HEK293 (cell line): Measurements from ENCODE around the gene FLNA.
"Not testable (repeated sequence)": the region's sequence is repeated elsewhere in the genome, so short reads cannot be mapped to it uniquely, and the experiment has no call there.

Experiments
- CTCF ChIA-PET: fragments of 350-600 bp; formaldehyde crosslinking; extraction: SDS; loops from one replicate; lab custom pipeline; 2021; ENCODE audit warnings: antibody characterized with exemption; lab: Yijun Ruan, JAX
- POLR2A ChIA-PET: fragments of 300-600 bp; formaldehyde crosslinking; extraction: SDS; loops from one replicate; lab custom pipeline; 2020; ENCODE audit warnings: antibody characterized with exemption, inconsistent platforms; lab: Yijun Ruan, JAX
- H3K27ac ChIP-seq: fragments of 200-500 bp; sonication (Bioruptor generic); 2 replicates; pipeline ENCODE4 v1.5.1; 2014; ENCODE audit warnings: low read depth, low read length, control low read depth, inconsistent platforms; ENCODE audit errors: extremely low read depth
- H3K36me3 ChIP-seq, 2 experiments: fragments of 200-500 bp in 1 of 2; sonication (Bioruptor generic) in 1 of 2; 1 replicate in 1 of 2; 2 replicates in 1 of 2; pipeline ENCODE4 v1.5.1; 2014 to 2017; ENCODE audit warnings: inconsistent platforms in 2 of 2, low read length in 2 of 2; ENCODE audit not compliant: control insufficient read depth in 2 of 2, insufficient read depth in 1 of 2
- H3K4me1 ChIP-seq: fragments of 200-500 bp; sonication (Bioruptor generic); 2 replicates; pipeline ENCODE4 v1.5.1; 2014; ENCODE audit warnings: mild to moderate bottlenecking, low read length, inconsistent platforms; ENCODE audit not compliant: control insufficient read depth, insufficient read depth
- H3K4me3 ChIP-seq: 2 replicates; pipeline ENCODE4 v1.5.1; 2011; ENCODE audit warnings: low read depth, mild to moderate bottlenecking, control low read depth, low read length, moderate library complexity
- H3K9me3 ChIP-seq: fragments of 200-500 bp; sonication (Bioruptor generic); 2 replicates; pipeline ENCODE4 v1.5.1; 2014; ENCODE audit warnings: low read depth, low read length, inconsistent platforms; ENCODE audit not compliant: control insufficient read depth, insufficient read depth
- AEBP2 ChIP-seq: fragments of 450-650 bp; formaldehyde crosslinking; IDR thresholded peaks from 2 replicates; pipeline ENCODE4 v1.5.1; 2016; ENCODE audit warnings: missing biosample characterization, missing genetic modification characterization, borderline replicate concordance
- GLIS1 ChIP-seq: fragments of 450-650 bp; formaldehyde crosslinking; IDR thresholded peaks from 2 replicates; pipeline ENCODE4 v1.5.1; 2016; ENCODE audit warnings: missing biosample characterization, missing genetic modification characterization
- REST ChIP-seq: fragments of 450-650 bp; formaldehyde crosslinking; IDR thresholded peaks from 2 replicates; pipeline ENCODE4 v1.5.1; 2016; ENCODE audit warnings: missing biosample characterization, missing genetic modification characterization
- TRIM28 ChIP-seq: IDR thresholded peaks from 2 replicates; pipeline ENCODE4 v1.6.1; 2011; ENCODE audit warnings: low read length, control low read depth, borderline replicate concordance
- ZBTB11 ChIP-seq: fragments of 450-650 bp; formaldehyde crosslinking; conservative IDR thresholded peaks from 2 replicates; pipeline ENCODE4 v1.5.1; 2016; ENCODE audit warnings: low read depth, missing biosample characterization, missing genetic modification characterization
- ZBTB7A ChIP-seq: fragments of 450-650 bp; formaldehyde crosslinking; IDR thresholded peaks from 2 replicates; pipeline ENCODE4 v1.5.1; 2016; ENCODE audit warnings: low read depth, missing biosample characterization, missing genetic modification characterization
- ZBTB8A ChIP-seq: fragments of 450-650 bp; formaldehyde crosslinking; IDR thresholded peaks from 2 replicates; pipeline ENCODE4 v1.5.1; 2016; ENCODE audit warnings: missing biosample characterization, missing genetic modification characterization
- ZNF138 ChIP-seq: fragments of 450-650 bp; formaldehyde crosslinking; IDR thresholded peaks from 2 replicates; pipeline ENCODE4 v1.5.1; 2016; ENCODE audit warnings: missing biosample characterization, missing genetic modification characterization, borderline replicate concordance
- ZNF18 ChIP-seq: fragments of 450-650 bp; formaldehyde crosslinking; IDR thresholded peaks from 2 replicates; pipeline ENCODE4 v1.5.1; 2016; ENCODE audit warnings: missing biosample characterization, missing genetic modification characterization
- ZNF202 ChIP-seq: fragments of 450-650 bp; formaldehyde crosslinking; IDR thresholded peaks from 2 replicates; pipeline ENCODE4 v1.5.1; 2016; ENCODE audit warnings: missing biosample characterization, missing genetic modification characterization, borderline replicate concordance
- ZNF214 ChIP-seq: fragments of 450-650 bp; formaldehyde crosslinking; IDR thresholded peaks from 2 replicates; pipeline ENCODE4 v1.5.1; 2017; ENCODE audit warnings: missing biosample characterization, mild to moderate bottlenecking, missing genetic modification characterization, borderline replicate concordance
- ZNF266 ChIP-seq: fragments of 450-650 bp; formaldehyde crosslinking; IDR thresholded peaks from 2 replicates; pipeline ENCODE4 v1.5.1; 2016; ENCODE audit warnings: missing biosample characterization, missing genetic modification characterization, low read depth
- ZNF426 ChIP-seq: fragments of 450-650 bp; formaldehyde crosslinking; IDR thresholded peaks from 2 replicates; pipeline ENCODE4 v1.5.1; 2017; ENCODE audit warnings: missing biosample characterization, missing genetic modification characterization, mild to moderate bottlenecking, inconsistent platforms, moderate library complexity
- ZNF433 ChIP-seq: fragments of 450-650 bp; formaldehyde crosslinking; IDR thresholded peaks from 2 replicates; pipeline ENCODE4 v1.5.1; 2016; ENCODE audit warnings: missing biosample characterization, missing genetic modification characterization, low read depth
- ZNF473 ChIP-seq: fragments of 450-650 bp; formaldehyde crosslinking; IDR thresholded peaks from 2 replicates; pipeline ENCODE4 v1.5.1; 2017; ENCODE audit warnings: missing biosample characterization, missing genetic modification characterization
- ZNF529 ChIP-seq: fragments of 450-650 bp; formaldehyde crosslinking; IDR thresholded peaks from 2 replicates; pipeline ENCODE4 v1.5.1; 2017; ENCODE audit warnings: missing genetic modification characterization, missing biosample characterization; ENCODE audit not compliant: insufficient replicate concordance
- ZNF548 ChIP-seq: fragments of 450-650 bp; formaldehyde crosslinking; IDR thresholded peaks from 2 replicates; pipeline ENCODE4 v1.5.1; 2016; ENCODE audit warnings: missing biosample characterization, missing genetic modification characterization
- ZNF558 ChIP-seq: fragments of 450-650 bp; formaldehyde crosslinking; IDR thresholded peaks from 2 replicates; pipeline ENCODE4 v1.5.1; 2016; ENCODE audit warnings: missing biosample characterization, missing genetic modification characterization
- ZNF580 ChIP-seq: fragments of 450-650 bp; formaldehyde crosslinking; IDR thresholded peaks from 2 replicates; pipeline ENCODE4 v1.5.1; 2016; ENCODE audit warnings: missing biosample characterization, missing genetic modification characterization
- ZNF623 ChIP-seq: fragments of 450-650 bp; formaldehyde crosslinking; IDR thresholded peaks from 2 replicates; pipeline ENCODE4 v1.5.1; 2016; ENCODE audit warnings: missing biosample characterization, missing genetic modification characterization

FLNA gene

GRCh38 chrX:154304846-154305245, 69.6 kb downstream of the FLNA start:
- no peaks in the 10 kb centered on the region for H3K36me3 ChIP-seq
- no peaks in the 10 kb centered on the region for H3K9me3 ChIP-seq
- POLR2A ChIA-PET: no interaction called here
- CTCF ChIA-PET: interaction anchor here (0.5 to 0.9 kb wide), 3 partner anchors 9 to 230 kb away, joined by 3 to 4 read pairs (median 3); no protein-coding TSS in a partner anchor
- no peak overlapping the region for H3K27ac ChIP-seq
- TF ChIP-seq TRIM28 (no peak), GLIS1 (tag by site-specific recombination) (no peak), ZNF473 (tag by site-specific recombination) (no peak), ZNF214 (no peak), ZNF529 (tag by site-specific recombination) (no peak), ZBTB7A (no peak), ZNF548 (tag by site-specific recombination) (no peak)
- H3K4me3 ChIP-seq: no peak overlapping the region
- no peaks in the 10 kb centered on the region for H3K4me1 ChIP-seq

GRCh38 chrX:154303476-154303875, 71.0 kb downstream of the FLNA start:
- no peaks in the 10 kb centered on the region for H3K36me3 ChIP-seq
- no peak overlapping the region for H3K4me3 ChIP-seq
- no peaks in the 10 kb centered on the region for H3K4me1 ChIP-seq
- CTCF ChIA-PET: no interaction called here
- no peak overlapping the region for H3K27ac ChIP-seq
- H3K9me3 ChIP-seq: no peaks in the 10 kb centered on the region
- no peak for TF ChIP-seq REST (tag by site-specific recombination)
- TF ChIP-seq GLIS1 (tag by site-specific recombination): 0 out of 2 replicates have a peak, but pooled peaks have one; percentile 7
- POLR2A ChIA-PET: no interaction called here

- H3K9me3 ChIP-seq, H3K36me3 ChIP-seq, POLR2A ChIA-PET, H3K27ac ChIP-seq, CTCF ChIA-PET, H3K4me3 ChIP-seq, H3K4me1 ChIP-seq: not testable (repeated sequence)
- TF ChIP-seq ZNF18 (tag by site-specific recombination): 0 out of 2 replicates have a peak, but pooled peaks have one; percentile 53
- TF ChIP-seq ZNF138: peak; percentile 72; the same call in 1 of the 2 replicates
- TF ChIP-seq ZNF202 (tag by site-specific recombination): peak; percentile 90; the same call in 1 of the 2 replicates
- peak; percentile 98 for TF ChIP-seq ZNF426 (tag by site-specific recombination)
- TF ChIP-seq ZNF623 (tag by site-specific recombination): peak; percentile 83
- peak; percentile 78 for TF ChIP-seq ZNF580 (tag by site-specific recombination)
- peak; percentile 92 for TF ChIP-seq ZNF266 (tag by site-specific recombination)
- TF ChIP-seq ZBTB8A (tag by site-specific recombination): peak; percentile 88
- TF ChIP-seq AEBP2: peak; percentile 83; the same call in 1 of the 2 replicates
- peak; percentile 85; the same call in 1 of the 2 replicates for TF ChIP-seq ZNF558 (tag by site-specific recombination)
- TF ChIP-seq ZNF433: peak; percentile 75; the same call in 1 of the 2 replicates
- peak; percentile 88 for TF ChIP-seq ZBTB11
Measured at GRCh38 chrX:154302998-154303397, 71.4 kb downstream of the FLNA start.
